GM23248 (cell line): Measurements from ENCODE around the gene DHX40.

Experiments
- EZH2 ChIP-seq: fragments of 200-600 bp; sonication (generic); IDR thresholded peaks from 2 replicates; pipeline ENCODE4 v1.6.1; 2018; ENCODE audit warnings: antibody characterized with exemption, mild to moderate bottlenecking; ENCODE audit not compliant: insufficient read depth, poor library complexity, severe bottlenecking
- EZH2phosphoT487 ChIP-seq: fragments of 200-600 bp; sonication (generic); IDR thresholded peaks from 2 replicates; pipeline ENCODE4 v1.6.1; 2018; ENCODE audit warnings: antibody characterized with exemption, moderate library complexity, mild to moderate bottlenecking, low read depth; ENCODE audit not compliant: insufficient read depth

GRCh38 chr17:59542960-59543635 is 22.3 kb upstream of the DHX40 start:
- no peak for TF ChIP-seq EZH2
- TF ChIP-seq EZH2phosphoT487: no peak
